ENCODE measurements around the gene ACRBP.

The ACRBP gene

GRCh38 chr12:6662906-6663742 lies 15.9 kb upstream of the ACRBP start, which contains the start of gene ING4:
TSS of gene ING4 (minus strand) at chr12:6663119. CDS start at chr12:6663101, 18 bp downstream.
- Histone ChIP-seq H3K4me1 (peaks cover 11 to 43% (median 26%) of the 10 kb centered on the region in 10 experiments), H3K4me3 (peak within 1 kb of the TSS; percentile 76 to 90 (median 81)), H3K9ac (peak within 1 kb of the TSS; percentile 76 to 88 (median 83)), H3K36me3 (peaks cover 28 to 43% (median 40%) of the 10 kb centered on the region in 11 experiments), H3K27me3 (no peaks in the 10 kb centered on the region), H3K9me3 (replicated peaks in 1 of 11) (no peaks in the 10 kb centered on the region), H3K27ac (peak within 1 kb of the TSS; percentile 27 to 88 (median 80); a peak in 21 of 22 replicates), H4K20me1 (no peaks in the 10 kb centered on the region), H3K4me2 (peak within 1 kb of the TSS; percentile 78 to 99 (median 93))
- TF ChIP-seq Cebpa-rat (IDR thresholded peaks at IDR 0.05), result peak in 2 of 11 experiments; percentile 58 to 60; a peak in 2 of 22 replicates

GRCh38 chr12:6662602-6662905 lies 15.3 kb upstream of the ACRBP start:
- no peaks in the 10 kb centered on the region for H3K27me3 ChIP-seq
- H3K4me1 ChIP-seq, result peaks cover 11 to 43% (median 26%) of the 10 kb centered on the region in 10 experiments
- no peaks in the 10 kb centered on the region for H3K9me3 ChIP-seq (replicated peaks in 1 of 11)
- H4K20me1 ChIP-seq, result no peaks in the 10 kb centered on the region
- H3K4me3 ChIP-seq, result peak overlapping the region; percentile 76 to 90 (median 81)
- H3K36me3 ChIP-seq, result peaks cover 23 to 42% (median 37%) of the 10 kb centered on the region in 11 experiments
- H3K27ac ChIP-seq, result peak overlapping the region; percentile 27 to 88 (median 80); a peak in 21 of 22 replicates
- peak overlapping the region; percentile 76 to 88 (median 83) for H3K9ac ChIP-seq
- peak overlapping the region; percentile 78 to 99 (median 93) for H3K4me2 ChIP-seq
- no peak for TF ChIP-seq Cebpa-rat (IDR thresholded peaks at IDR 0.05)

- Histone ChIP-seq H3K9me3 (replicated peaks in 1 of 11) (no peaks in the 10 kb centered on the region), H3K27ac (no peak overlapping the region), H3K36me3 (peaks cover 78 to 98% (median 88%) of the 10 kb centered on the region in 11 experiments), H4K20me1 (no peaks in the 10 kb centered on the region), H3K4me3 (no peak overlapping the region), H3K4me1 (peaks cover 0 to 5% (median 0%) of the 10 kb centered on the region in 10 experiments; a peak in 2 of 20 replicates), H3K27me3 (no peaks in the 10 kb centered on the region), H3K4me2 (no peak overlapping the region), H3K9ac (no peak overlapping the region; a peak in 1 of 22 replicates)
- no peak for TF ChIP-seq Cebpa-rat (IDR thresholded peaks at IDR 0.05)
Measured at GRCh38 chr12:6653987-6654386, 6.8 kb upstream of the ACRBP start.

DNA sequence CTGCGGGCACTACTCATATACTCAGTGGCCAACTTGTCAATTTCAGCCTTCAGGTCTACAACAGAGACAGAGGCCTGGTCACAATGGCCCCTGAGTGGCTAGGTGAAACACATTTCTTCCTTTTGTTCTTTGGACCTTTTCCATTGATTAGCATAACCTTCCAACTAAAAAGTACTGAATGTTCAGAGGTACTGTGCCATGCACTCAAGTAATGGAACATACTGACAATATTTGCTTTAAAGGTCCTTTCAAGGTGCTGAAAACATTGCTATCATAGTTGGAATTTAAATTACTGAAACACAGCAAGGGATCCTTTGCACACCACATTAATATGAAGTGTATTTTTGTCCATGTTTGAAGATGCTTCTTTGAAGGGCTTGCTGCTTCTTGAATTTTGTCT lies 6.1 kb upstream of the ACRBP start:
- peaks cover 0 to 5% (median 0%) of the 10 kb centered on the region in 10 experiments; a peak in 2 of 20 replicates for H3K4me1 ChIP-seq
- no peak for TF ChIP-seq Cebpa-rat (IDR thresholded peaks at IDR 0.05)
- no peak overlapping the region for H3K4me2 ChIP-seq
- H3K9ac ChIP-seq, result no peak overlapping the region
- H3K27ac ChIP-seq, result no peak overlapping the region
- no peaks in the 10 kb centered on the region for H4K20me1 ChIP-seq
- H3K9me3 ChIP-seq (replicated peaks in 1 of 11), result no peaks in the 10 kb centered on the region
- peaks cover 77 to 98% (median 88%) of the 10 kb centered on the region in 11 experiments for H3K36me3 ChIP-seq
- H3K27me3 ChIP-seq, result no peaks in the 10 kb centered on the region
- no peak overlapping the region for H3K4me3 ChIP-seq

DNA sequence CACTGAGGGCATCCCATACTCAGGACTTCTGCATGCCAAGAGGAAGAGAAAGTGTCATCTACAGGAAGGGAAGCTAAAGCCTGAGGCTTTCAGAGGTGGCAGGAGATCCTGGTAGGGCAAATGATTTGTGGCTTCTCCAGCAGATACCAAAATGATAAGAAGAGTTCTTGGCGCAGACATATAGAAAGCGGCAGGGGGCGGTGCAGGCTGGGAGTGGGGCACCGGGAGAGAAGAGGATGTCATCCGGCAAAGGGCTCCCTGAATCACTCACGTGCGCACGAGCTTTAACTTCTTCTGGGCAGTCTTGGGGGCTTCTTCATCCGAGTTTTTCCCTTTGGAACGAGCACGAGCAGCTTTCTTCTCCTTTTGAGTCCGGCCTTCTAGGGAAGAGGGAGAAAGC lies 5.2 kb upstream of the ACRBP start:
- H3K36me3 ChIP-seq, result peaks cover 79 to 97% (median 89%) of the 10 kb centered on the region in 11 experiments
- H4K20me1 ChIP-seq, result no peaks in the 10 kb centered on the region
- H3K27me3 ChIP-seq, result no peaks in the 10 kb centered on the region
- no peak overlapping the region for H3K4me3 ChIP-seq
- no peak overlapping the region for H3K27ac ChIP-seq
- H3K9me3 ChIP-seq (replicated peaks in 1 of 11), result no peaks in the 10 kb centered on the region
- H3K4me2 ChIP-seq, result no peak overlapping the region
- H3K9ac ChIP-seq, result 0 out of 22 replicates have a peak overlapping the region, but pooled peaks of 1 of the 11 experiments have one; percentile 25
- no peak for TF ChIP-seq Cebpa-rat (IDR thresholded peaks at IDR 0.05)
- peaks cover 0 to 6% (median under 1%) of the 10 kb centered on the region in 10 experiments; a peak in 6 of 20 replicates for H3K4me1 ChIP-seq

DNA sequence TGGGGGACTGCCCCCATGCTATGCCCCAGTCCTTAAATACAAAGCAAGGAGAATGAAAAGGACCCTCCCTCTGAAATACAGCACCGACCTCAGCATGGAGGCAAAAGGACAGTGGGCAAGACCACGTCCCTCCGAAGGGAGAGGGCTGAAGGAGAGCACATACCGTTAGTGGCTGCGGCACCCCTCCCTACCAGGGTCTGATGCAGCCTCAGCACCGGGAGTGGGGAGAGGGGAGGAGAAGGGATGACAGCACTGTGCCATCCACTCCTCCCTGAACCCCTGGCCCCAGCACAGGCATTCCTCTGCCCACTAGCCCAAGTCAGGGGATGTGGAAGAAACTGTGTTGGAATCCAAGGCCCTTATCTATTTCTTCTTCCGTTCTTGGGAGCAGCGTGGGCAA lies 3.6 kb upstream of the ACRBP start:
- no peak for TF ChIP-seq Cebpa-rat (IDR thresholded peaks at IDR 0.05)
- Histone ChIP-seq H3K4me2 (no peak overlapping the region), H3K27ac (no peak overlapping the region), H4K20me1 (no peaks in the 10 kb centered on the region), H3K4me3 (no peak overlapping the region), H3K36me3 (peaks cover 66 to 94% (median 79%) of the 10 kb centered on the region in 11 experiments), H3K27me3 (no peaks in the 10 kb centered on the region), H3K9me3 (replicated peaks in 1 of 11) (peaks cover 0 to 7% (median 0%) of the 10 kb centered on the region in 11 experiments; a peak in 3 of 22 replicates), H3K4me1 (peaks cover 0 to 16% (median 8%) of the 10 kb centered on the region in 10 experiments; a peak in 11 of 20 replicates), H3K9ac (0 out of 22 replicates have a peak overlapping the region, but pooled peaks of 1 of the 11 experiments have one; percentile 13)

DNA sequence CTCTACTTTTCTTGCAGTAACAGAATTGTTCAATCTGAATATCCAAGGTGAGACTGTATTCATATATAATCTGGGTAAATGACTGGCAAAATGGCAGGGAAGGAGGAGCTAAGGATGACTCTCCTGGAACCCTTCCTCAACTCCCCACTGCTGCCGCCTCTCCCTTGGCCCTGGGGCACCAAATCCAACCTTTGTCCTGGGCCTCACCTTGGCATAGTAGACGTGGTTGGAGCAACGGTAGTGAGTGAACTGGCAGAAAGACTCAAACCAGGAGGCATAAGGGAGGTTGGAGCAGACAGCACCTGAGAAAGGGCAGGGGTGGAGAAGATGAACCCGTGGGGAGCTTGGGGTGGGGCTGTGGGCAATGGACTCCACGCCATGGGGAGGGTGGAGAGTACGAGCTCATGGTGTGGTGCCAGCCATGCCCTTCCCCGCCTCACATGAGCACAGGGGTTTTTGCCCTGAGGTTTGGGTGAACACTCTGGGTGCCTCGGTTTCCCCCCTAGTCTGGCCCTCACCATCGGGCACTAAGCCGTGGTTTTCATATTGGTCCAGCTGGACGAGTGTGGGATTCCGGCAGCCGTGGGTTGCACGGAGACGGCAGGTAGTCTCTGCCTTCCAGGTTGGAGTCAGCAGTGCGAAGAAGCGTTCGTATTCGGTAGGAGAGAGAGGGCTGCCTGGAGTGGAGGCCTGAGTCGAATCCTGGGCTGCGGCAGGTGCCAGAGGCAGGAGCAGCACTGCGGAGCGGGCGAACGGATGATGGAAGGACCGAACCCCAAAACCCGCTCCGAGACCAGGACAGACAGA lies 753 bp downstream of the ACRBP start:
- Histone ChIP-seq H3K36me3 (peaks cover 24 to 58% (median 40%) of the 10 kb centered on the region in 11 experiments), H3K4me1 (peaks cover 20 to 47% (median 32%) of the 10 kb centered on the region in 10 experiments), H3K27ac (peak overlapping the region in 6 of 11 experiments; percentile 2 to 49 (median 42); a peak in 9 of 22 replicates), H3K9ac (peak overlapping the region in 9 of 11 experiments; percentile 15 to 64 (median 56); a peak in 12 of 22 replicates), H3K9me3 (replicated peaks in 1 of 11) (peaks cover 0 to 46% (median 34%) of the 10 kb centered on the region in 11 experiments; a peak in 16 of 22 replicates), H4K20me1 (no peaks in the 10 kb centered on the region), H3K4me2 (peak overlapping the region; percentile 24 to 75 (median 60)), H3K4me3 (peak overlapping the region in 9 of 10 experiments; percentile 22 to 57 (median 44); a peak in 13 of 20 replicates), H3K27me3 (no peaks in the 10 kb centered on the region)
- TF ChIP-seq Cebpa-rat (IDR thresholded peaks at IDR 0.05), result no peak

GRCh38 chr12:6644903-6645302 lies 2.3 kb downstream of the ACRBP start:
- Histone ChIP-seq H3K27ac (peak overlapping the region; percentile 60 to 90 (median 82); a peak in 21 of 22 replicates), H3K9ac (peak overlapping the region in 10 of 11 experiments; percentile 59 to 81 (median 74); a peak in 19 of 22 replicates), H3K36me3 (peaks cover 8 to 42% (median 25%) of the 10 kb centered on the region in 11 experiments; a peak in 20 of 22 replicates), H3K27me3 (no peaks in the 10 kb centered on the region), H3K9me3 (replicated peaks in 1 of 11) (peaks cover 0 to 46% (median 34%) of the 10 kb centered on the region in 11 experiments; a peak in 16 of 22 replicates), H3K4me1 (peaks cover 22 to 63% (median 41%) of the 10 kb centered on the region in 10 experiments), H3K4me2 (peak overlapping the region; percentile 62 to 92 (median 81); a peak in 21 of 22 replicates), H4K20me1 (no peaks in the 10 kb centered on the region), H3K4me3 (peak overlapping the region in 8 of 10 experiments; percentile 25 to 63 (median 42); a peak in 11 of 20 replicates)
- no peak for TF ChIP-seq Cebpa-rat (IDR thresholded peaks at IDR 0.05)

All from BLaER1 treated with 17β-estradiol and CSF1 and Interleukin-3, amounts not matched to agents 10 nM and 100 nM (cell line).